Thoracic aorta (tissue), 2 donors: Measurements from ENCODE around the gene MED27. TPM values are rescaled to one million over a fixed set of nuclear protein-coding genes. Genes with fewer than 3 reads are reported as not detected.

Experiments
- ATAC-seq: fragments of 150-250 bp; one replicate; pipeline ENCODE4 v1.8.0; 2017; ENCODE audit warnings: low read depth; ENCODE audit not compliant: insufficient number of reproducible peaks, low FRiP score
- DNase-seq: peaks from one replicate; pipeline ENCODE4 v3.0.0-alpha.2; 2020; ENCODE audit warnings: low spot score
- H3K27ac ChIP-seq, 2 donors: fragments of 200-600 bp; sonication (generic); 1 replicate in 1 of 2; 2 replicates in 1 of 2; pipeline ENCODE4 v1.5.1; 2016; ENCODE audit warnings: mild to moderate bottlenecking in 2 of 2, moderate library complexity in 2 of 2
- H3K27me3 ChIP-seq: fragments of 200-600 bp; sonication (generic); replicated peaks from 2 replicates; pipeline ENCODE4 v1.6.0; 2016; ENCODE audit warnings: mild to moderate bottlenecking; ENCODE audit not compliant: insufficient read depth
- H3K36me3 ChIP-seq: fragments of 200-600 bp; sonication (generic); one replicate; pipeline ENCODE4 v1.5.1; 2016
- H3K4me1 ChIP-seq, 2 donors: fragments of 200-600 bp; sonication (generic); 1 replicate in 1 of 2; 2 replicates in 1 of 2; pipeline versions ENCODE4 v1.5.1 to v1.6.0; 2016; ENCODE audit warnings: low read depth in 2 of 2, mild to moderate bottlenecking in 1 of 2; ENCODE audit not compliant: control insufficient read depth in 1 of 2
- H3K4me3 ChIP-seq: fragments of 200-600 bp; sonication (generic); 2 replicates; pipeline ENCODE4 v1.5.1; 2016; ENCODE audit warnings: mild to moderate bottlenecking
- H3K9me3 ChIP-seq: fragments of 200-600 bp; sonication (generic); 2 replicates; pipeline ENCODE4 v1.5.1; 2016
- total RNA-seq, 2 donors: library from RNA; depleted of rRNA; stranded (reverse); fragments of >200 nt; gene quantifications; one replicate each; pipeline versions ENCODE4 v1.1.0 to v1.2.3, GENCODE V29; 2016
- TF ChIP-seq, protein P1 (sequence below): fragments of 200-600 bp; sonication (generic); IDR thresholded peaks from one replicate; pipeline ENCODE4 v1.5.1; 2019; ENCODE audit warnings: antibody characterized with exemption

Gene MED27
- total RNA-seq, 2 donors from 2014 or later = 19.3 to 26.5 TPM

DNA sequence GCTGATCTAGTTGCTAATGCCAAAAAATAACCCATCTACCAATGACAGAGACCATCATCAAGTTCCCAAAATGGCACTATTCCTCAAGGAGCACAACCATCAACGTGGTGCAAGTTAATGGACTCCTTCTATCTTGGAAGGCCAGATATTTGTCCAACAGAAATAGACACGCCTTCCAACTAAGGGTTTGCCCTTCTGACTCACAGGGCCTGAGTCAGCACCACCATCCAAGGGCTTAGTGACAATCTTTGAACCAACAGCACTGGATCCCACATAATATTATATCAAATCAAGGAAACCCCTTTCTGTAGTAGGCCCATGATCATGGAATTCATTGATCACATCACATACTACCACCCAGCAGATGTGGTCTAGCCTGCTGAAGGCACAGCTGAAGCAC is 84.3 kb downstream of the MED27 start:
- H3K36me3 ChIP-seq = peaks cover 2% of the 10 kb centered on the region
- no peak overlapping the region for H3K27ac ChIP-seq
- peaks cover 8 to 16% of the 10 kb centered on the region in 2 donors for H3K4me1 ChIP-seq
- no peak overlapping the region for H3K4me3 ChIP-seq
- H3K9me3 ChIP-seq = no peaks in the 10 kb centered on the region
- DNase-seq (no peak), ATAC-seq (no peak)
- H3K27me3 ChIP-seq = no peaks in the 10 kb centered on the region
- TF ChIP-seq, protein P1, sequence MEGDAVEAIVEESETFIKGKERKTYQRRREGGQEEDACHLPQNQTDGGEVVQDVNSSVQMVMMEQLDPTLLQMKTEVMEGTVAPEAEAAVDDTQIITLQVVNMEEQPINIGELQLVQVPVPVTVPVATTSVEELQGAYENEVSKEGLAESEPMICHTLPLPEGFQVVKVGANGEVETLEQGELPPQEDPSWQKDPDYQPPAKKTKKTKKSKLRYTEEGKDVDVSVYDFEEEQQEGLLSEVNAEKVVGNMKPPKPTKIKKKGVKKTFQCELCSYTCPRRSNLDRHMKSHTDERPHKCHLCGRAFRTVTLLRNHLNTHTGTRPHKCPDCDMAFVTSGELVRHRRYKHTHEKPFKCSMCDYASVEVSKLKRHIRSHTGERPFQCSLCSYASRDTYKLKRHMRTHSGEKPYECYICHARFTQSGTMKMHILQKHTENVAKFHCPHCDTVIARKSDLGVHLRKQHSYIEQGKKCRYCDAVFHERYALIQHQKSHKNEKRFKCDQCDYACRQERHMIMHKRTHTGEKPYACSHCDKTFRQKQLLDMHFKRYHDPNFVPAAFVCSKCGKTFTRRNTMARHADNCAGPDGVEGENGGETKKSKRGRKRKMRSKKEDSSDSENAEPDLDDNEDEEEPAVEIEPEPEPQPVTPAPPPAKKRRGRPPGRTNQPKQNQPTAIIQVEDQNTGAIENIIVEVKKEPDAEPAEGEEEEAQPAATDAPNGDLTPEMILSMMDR = no peak

DNA sequence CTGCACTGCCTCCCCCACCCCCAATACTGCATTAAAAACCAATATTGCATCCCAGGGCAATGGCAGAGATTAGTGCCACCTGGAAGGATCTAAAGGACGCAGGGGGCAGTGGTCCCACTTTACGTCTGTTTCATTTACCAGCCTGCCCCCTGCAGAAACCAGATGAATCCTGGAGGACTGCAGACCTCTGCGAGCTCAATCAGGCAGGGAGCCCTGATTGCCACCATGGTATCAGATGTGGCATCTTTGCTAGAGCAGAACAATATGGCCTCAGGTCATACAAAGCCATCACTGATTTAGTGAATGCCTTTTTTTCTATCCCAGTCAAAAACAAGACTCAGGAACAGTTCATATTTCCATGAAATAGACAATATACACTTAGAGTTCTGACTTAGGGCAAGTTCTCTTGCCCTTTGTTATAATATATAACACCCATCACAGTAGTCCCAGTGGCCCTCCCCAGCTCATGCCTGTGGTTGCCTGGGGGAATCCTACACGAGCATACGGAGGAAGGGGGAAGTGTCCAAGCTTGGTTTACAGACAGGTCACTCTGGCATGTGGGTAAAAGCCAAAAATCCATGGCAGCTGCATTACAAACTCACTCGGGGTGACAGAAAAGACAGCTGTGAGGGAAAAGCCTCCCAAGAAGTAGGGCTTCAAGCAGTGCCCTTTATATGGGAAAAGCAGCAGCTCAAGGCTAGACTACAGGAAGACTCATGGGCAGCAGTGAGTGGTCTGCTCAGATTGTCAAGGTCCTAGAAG is 85.1 kb downstream of the MED27 start:
- Histone ChIP-seq H3K4me1 (peaks cover 8 to 16% of the 10 kb centered on the region in 2 donors), H3K4me3 (no peak overlapping the region), H3K27ac (no peak overlapping the region), H3K36me3 (peaks cover 2% of the 10 kb centered on the region), H3K9me3 (no peaks in the 10 kb centered on the region), H3K27me3 (no peaks in the 10 kb centered on the region)
- DNase-seq = no peak
- TF ChIP-seq, protein P1 = no peak
- ATAC-seq = no peak

DNA sequence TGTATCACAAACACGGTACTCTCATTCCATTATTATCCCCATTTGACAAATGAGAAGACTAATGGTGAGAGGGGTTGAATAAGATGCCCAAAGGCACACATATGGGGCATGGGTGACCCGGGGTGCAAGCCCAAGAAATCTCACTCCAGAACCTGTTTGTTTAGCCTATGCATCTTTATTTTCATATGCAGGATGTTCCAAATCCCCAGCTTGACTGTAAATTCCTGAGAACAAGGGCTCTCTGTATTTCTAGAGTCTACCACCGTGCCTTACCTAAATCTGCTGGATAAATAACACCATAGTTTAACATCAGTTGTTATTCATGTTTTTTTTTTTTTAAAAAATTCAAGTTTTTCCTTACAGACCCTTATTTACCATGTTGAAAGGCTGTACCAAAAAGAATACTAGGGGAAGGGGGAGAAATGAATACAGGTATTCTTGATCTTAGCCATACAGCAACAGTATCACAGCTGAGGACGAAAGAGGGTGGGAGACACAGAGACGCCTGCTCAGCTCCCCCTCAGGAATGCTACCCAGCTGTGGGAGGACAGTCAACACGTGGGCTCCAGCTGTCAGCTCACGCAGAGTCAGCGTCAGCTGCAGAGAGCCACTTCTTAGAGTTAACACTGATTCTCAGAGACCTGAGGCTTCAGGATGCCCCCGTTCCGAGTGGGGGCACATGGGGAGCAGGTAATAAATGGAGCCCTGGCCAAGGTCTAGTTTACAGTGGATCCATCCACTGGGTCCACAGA is 86.6 kb downstream of the MED27 start:
- Histone ChIP-seq H3K27me3 (no peaks in the 10 kb centered on the region), H3K4me3 (no peak overlapping the region), H3K4me1 (peaks cover 5 to 13% of the 10 kb centered on the region in 2 donors), H3K36me3 (peaks cover 2% of the 10 kb centered on the region), H3K27ac (no peak overlapping the region), H3K9me3 (no peaks in the 10 kb centered on the region)
- DNase-seq (no peak), ATAC-seq (no peak)
- TF ChIP-seq, protein P1 = no peak

DNA sequence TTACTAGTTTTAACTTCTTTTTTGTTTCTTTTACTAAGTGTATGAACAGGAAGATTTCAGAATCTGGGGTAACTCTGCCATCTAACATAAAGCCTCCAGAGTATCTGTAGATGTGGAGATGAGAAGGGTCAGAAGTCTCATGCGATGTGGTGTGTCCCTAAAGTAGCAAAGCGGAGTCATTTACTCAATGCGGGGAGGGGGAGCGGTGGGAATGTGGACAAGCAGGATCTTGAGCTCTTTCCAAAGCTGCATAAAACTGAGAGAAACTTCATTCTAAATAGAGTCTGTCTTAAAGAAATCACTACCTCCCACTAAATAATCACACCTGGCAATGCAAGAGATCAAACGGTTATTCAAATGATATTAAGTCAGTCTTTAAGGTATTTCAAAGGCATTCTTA is 92.4 kb downstream of the MED27 start:
- Histone ChIP-seq H3K27me3 (no peaks in the 10 kb centered on the region), H3K4me1 (no peaks in the 10 kb centered on the region), H3K4me3 (no peak overlapping the region), H3K27ac (no peak overlapping the region), H3K9me3 (no peaks in the 10 kb centered on the region), H3K36me3 (no peaks in the 10 kb centered on the region)
- no peak for DNase-seq
- TF ChIP-seq, protein P1 = no peak
- no peak for ATAC-seq

DNA sequence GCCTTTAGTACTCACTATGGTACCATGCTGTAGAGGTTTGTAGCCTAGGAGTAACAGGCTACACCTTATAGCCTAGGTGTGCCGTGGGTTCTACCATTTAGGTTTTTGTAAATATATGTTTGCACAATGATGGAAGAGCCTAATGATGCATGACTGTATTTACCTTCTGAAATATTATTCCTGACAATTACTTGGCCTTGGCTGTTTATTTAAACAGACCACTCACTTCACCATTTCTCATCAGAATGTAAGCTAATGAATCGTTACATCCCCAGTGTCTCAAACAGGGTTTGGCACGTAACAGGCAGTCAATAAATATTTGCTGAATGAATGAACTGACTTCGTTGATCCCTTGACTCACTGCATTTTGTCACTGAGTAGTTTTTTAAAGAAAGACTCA is 93.1 kb downstream of the MED27 start:
- Histone ChIP-seq H3K36me3 (no peaks in the 10 kb centered on the region), H3K27ac (no peak overlapping the region), H3K4me1 (peaks cover under 1 to 3% of the 10 kb centered on the region in 2 donors), H3K27me3 (no peaks in the 10 kb centered on the region), H3K4me3 (no peak overlapping the region), H3K9me3 (no peaks in the 10 kb centered on the region)
- TF ChIP-seq, protein P1 = no peak
- DNase-seq = no peak
- no peak for ATAC-seq
